CD4-positive, alpha-beta T cell treated with Interleukin-6 at 100 ng/mL for 8 hours (primary cell): ENCODE results near the gene ASTL.
"Not testable (repeated sequence)": the region's sequence is repeated elsewhere in the genome, so short reads cannot be mapped to it uniquely, and the experiment has no call there.

Experiments
- DNase-seq: peaks from one replicate; pipeline ENCODE4 v3.0.0-alpha.2; 2020; ENCODE audit warnings: mixed read lengths, low spot score

The ASTL gene

GRCh38 chr2:96138179-96139145 is at the start of gene ASTL:
TSS of gene ASTL (minus strand) at chr2:96138502. CDS start at chr2:96138436, 66 bp downstream.
- DNase-seq: peak; percentile 66

GRCh38 chr2:96186562-96186961 is 48.3 kb upstream of the ASTL start:
- no peak for DNase-seq

- DNase-seq: no peak
These were observed 47.2 kb upstream of the ASTL start for GRCh38 chr2:96185516-96185915.

- DNase-seq: no peak
These were observed 46.7 kb upstream of the ASTL start for GRCh38 chr2:96184989-96185388.

GRCh38 chr2:96184188-96184587 is 45.9 kb upstream of the ASTL start:
- no peak for DNase-seq

GRCh38 chr2:96181529-96181928 is 43.2 kb upstream of the ASTL start:
- DNase-seq: no peak

GRCh38 chr2:96180521-96180920 is 42.2 kb upstream of the ASTL start:
- DNase-seq: no peak

- no peak for DNase-seq
These were observed 41.7 kb upstream of the ASTL start for GRCh38 chr2:96180002-96180401.

- DNase-seq: no peak
These were observed 38.4 kb upstream of the ASTL start for GRCh38 chr2:96176661-96177060.

GRCh38 chr2:96175951-96176350 is 37.6 kb upstream of the ASTL start:
- DNase-seq: no peak

GRCh38 chr2:96174251-96175144 is 36.2 kb upstream of the ASTL start:
- DNase-seq: peak; percentile 82

- DNase-seq: no peak
These were observed 33.5 kb upstream of the ASTL start for GRCh38 chr2:96171831-96172230.

- DNase-seq: no peak
These were observed 32.3 kb upstream of the ASTL start for GRCh38 chr2:96170626-96171025.

- DNase-seq: no peak
These were observed 31.7 kb upstream of the ASTL start for GRCh38 chr2:96169868-96170507.

GRCh38 chr2:96167407-96168013 is 29.2 kb upstream of the ASTL start:
- no peak for DNase-seq

GRCh38 chr2:96164459-96165184 is 26.3 kb upstream of the ASTL start:
- DNase-seq: peak; percentile 66

GRCh38 chr2:96163768-96164429 is 25.6 kb upstream of the ASTL start:
- DNase-seq: peak; percentile 53

GRCh38 chr2:96163415-96163767 is 25.1 kb upstream of the ASTL start:
- DNase-seq: no peak

- no peak for DNase-seq
These were observed 23.6 kb upstream of the ASTL start for GRCh38 chr2:96161898-96162297.

GRCh38 chr2:96160366-96160765 is 22.1 kb upstream of the ASTL start:
- DNase-seq: not testable (repeated sequence)
